Measurements from ENCODE around the gene NDUFS2.

NDUFS2 gene

DNA sequence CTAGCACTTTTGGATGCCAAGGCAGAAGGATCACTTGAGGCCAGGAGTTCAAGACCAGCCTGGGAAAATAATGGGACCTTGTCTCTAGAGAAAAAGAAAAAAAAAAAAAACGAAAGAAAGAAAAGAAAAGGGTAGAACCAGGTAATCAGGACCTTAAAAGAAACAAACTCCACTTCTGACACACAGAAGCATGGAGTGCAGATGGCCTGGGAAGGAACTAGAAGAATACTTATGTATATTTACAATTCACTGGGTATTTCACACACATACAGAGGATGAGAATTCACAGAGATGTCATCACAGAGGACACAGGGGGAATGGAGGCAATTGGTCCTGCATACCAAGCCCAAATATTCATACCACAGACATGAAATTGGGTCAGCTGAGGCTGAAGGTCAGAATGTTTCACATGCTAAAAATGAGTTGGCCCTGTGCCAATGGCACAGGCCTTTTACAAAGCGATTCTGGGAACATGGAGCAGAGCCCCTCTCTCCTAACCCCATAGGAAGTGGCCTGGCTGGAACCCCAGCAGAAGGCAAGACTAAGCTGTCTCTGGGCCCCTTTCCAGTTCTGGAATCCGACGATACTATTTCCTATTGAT is 29.3 kb upstream of the NDUFS2 start:
- peak; percentile 84 for DNase-seq (ENCODE audit: low spot score)

- DNase-seq (ENCODE audit: low spot score), result no peak
Observed at GRCh38 chr1:161173711-161174110, 28.5 kb upstream of the NDUFS2 start.

- DNase-seq (ENCODE audit: low spot score), result no peak
Observed at GRCh38 chr1:161174911-161175310, 27.3 kb upstream of the NDUFS2 start.

DNA sequence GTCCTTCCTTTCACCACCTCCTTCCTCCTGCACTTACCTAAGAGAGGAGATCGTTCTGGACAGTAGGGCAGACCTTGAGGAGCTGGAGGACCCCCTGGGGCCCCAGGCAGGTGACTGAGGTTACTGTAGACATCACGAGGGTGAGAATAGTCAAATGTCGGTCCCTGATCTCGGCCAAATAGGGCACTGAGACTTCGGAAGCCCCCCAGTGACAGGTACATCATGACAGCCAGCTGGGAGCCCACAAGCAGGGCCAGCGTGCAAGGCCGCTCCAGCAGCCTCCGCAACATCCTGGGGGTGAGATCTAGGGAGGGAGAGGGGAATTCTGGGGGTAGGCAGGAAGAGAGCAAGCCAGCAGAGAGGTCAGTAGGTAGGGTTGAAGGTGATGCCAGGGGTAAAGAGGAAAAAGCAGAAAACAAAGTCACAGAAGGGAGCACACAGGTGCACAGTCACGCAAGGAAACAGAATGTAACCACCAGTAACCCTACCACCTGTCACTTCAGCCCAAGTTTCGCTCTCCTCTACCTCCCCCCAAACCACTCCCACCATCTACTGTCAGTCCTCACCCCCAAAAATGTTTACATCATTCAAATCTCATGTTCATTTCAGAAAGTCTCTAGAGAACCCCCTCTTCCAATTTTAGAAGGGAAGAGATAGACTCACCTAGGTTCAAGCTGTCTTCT is 26.3 kb upstream of the NDUFS2 start:
- DNase-seq (ENCODE audit: low spot score), result no peak

- no peak for DNase-seq (ENCODE audit: low spot score)
Observed at GRCh38 chr1:161176468-161177111, 25.6 kb upstream of the NDUFS2 start.

GRCh38 chr1:161177112-161177935 is 24.8 kb upstream of the NDUFS2 start, which contains the start of gene B4GALT3:
TSS of gene B4GALT3 (minus strand) at chr1:161177507. CDS start at chr1:161176060, 1,447 bp downstream.
- peak; percentile 96 for DNase-seq (ENCODE audit: low spot score)

DNA sequence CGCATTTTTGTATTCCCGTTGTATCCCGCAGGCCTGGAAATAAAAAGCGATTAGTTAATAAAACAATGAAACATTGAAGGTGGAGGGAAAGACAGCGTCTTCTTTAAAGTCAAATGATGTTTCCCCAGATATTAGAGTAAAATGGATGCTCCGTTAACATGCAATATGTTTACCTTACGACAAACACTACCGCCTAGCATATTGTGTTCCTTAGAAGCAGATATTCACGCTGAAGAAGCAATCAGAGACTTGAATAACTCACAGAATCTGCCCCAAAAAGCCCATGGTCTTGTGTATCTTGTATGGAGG is 24.3 kb upstream of the NDUFS2 start:
- DNase-seq (ENCODE audit: low spot score), result no peak

GRCh38 chr1:161179698-161180097 is 22.5 kb upstream of the NDUFS2 start:
- no peak for DNase-seq (ENCODE audit: low spot score)

DNA sequence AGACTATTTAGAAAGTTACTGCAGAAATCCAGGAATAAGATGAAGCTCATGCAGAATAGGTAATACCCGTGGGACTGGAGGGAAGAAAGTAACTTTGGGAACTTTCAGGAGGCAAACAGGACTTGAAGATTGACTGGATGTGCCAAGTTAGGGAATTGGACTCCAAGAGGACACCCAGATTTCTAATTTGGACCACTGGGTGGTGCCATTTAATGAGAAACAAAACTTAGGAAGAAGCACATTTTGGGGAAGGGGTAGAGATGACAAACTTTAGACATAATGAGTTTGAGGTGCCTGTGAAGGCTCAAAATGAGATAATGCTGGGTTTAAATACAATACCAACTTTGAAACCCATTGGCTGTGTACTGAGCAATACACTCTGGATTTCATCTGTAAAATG is 21.5 kb upstream of the NDUFS2 start:
- no peak for DNase-seq (ENCODE audit: low spot score)

GRCh38 chr1:161182214-161182613 is 20.0 kb upstream of the NDUFS2 start:
- peak; percentile 64 for DNase-seq (ENCODE audit: low spot score)

DNA sequence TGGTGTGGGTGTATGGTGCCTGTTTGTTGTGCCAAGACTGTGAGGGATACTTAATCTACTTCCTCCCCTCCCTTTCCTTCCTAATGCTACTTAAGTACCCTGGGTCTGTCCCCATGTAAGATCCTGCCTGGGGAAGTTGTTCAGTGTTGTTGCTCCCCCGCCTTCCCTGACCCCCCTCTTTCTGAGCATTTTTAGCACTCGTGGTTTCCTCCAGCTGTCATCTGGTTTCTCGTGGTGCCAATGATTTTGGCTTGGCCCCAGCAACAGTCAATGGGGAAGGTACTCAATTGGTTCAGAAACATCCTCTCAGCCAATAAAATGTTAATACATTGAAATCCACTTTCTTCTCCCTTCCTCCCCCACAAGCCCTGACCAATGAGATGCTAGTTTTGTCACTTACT is 16.9 kb upstream of the NDUFS2 start:
- peak; percentile 83 for DNase-seq (ENCODE audit: low spot score)

DNA sequence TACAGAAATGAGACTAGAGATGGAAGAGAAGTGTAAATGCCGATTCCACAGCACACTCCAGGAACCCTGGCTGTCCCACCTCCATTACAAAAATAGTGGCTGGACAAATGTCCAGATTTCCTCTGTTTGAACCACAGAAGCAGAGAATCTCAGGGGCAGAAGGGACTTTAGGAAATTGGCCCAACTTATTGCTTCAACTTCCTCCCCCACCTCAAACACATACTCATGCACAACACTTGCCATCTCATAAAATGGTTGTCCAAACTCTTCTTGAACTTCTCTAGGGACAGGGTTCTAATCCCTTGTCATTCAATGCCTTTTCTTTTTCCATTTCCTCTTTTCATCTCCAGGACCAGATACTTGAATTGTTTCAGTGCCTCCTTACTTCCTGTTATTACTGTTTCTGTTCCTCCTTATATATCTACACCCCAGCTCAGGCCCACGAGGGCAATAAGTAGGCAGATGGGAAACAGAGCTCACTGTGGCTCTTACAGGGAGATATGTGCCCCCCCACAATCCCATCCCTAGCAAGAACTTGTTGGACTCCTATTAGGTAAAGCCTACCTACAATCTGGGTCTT is 16.3 kb upstream of the NDUFS2 start:
- no peak for DNase-seq (ENCODE audit: low spot score)

DNA sequence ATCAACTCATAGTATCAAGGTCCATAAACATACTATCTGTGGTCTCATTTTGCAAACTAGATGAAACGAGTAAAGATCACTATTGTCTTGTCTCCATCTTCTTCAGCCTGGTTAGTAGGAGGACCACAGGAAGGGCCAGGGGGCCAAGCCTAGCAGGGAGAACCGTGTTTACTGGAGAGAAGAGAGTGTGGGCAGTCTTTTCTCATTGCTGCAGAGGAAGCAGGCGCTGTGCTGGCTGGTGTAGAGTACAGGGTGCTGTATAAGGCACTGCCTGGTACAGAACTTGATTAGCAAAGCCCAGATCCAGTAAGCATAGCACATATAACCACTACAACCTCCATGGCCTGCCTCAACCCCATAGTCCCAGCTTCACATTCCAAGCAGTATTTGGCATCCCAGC is 14.9 kb upstream of the NDUFS2 start:
- no peak for DNase-seq (ENCODE audit: low spot score)

GRCh38 chr1:161188381-161188780 is 13.8 kb upstream of the NDUFS2 start:
- no peak for DNase-seq (ENCODE audit: low spot score)

GRCh38 chr1:161189036-161189435 is 13.1 kb upstream of the NDUFS2 start:
- no peak for DNase-seq (ENCODE audit: low spot score)

DNA sequence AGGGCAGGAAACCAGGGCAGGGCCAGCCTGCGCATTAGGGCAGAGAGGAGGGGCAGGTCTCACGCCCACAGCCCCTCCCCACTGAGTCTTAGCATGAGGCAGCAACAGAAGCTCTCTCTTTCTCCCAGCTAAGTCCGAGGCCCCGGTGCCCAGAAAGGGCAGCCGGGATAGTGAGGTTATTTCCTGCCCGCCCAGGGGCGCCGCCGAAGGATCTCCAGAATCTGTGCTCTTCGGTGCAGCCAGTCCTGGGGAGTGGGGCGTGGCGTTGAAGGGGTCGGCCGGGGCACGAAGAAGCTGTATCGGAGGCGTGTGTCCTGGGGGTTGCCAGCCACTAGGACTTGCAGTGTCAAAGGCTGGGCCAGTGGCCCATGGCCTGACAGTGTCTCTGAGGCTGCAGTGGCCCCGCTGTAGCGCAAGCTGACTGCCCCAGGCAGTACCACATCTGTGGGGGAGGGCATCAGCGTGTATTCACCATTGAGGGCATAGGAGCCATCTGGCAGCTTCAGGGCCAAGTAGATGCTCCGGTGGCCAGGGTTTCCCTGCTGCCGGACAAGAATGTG is 11.1 kb upstream of the NDUFS2 start:
- DNase-seq (ENCODE audit: low spot score), result no peak

GRCh38 chr1:161191971-161192370 is 10.2 kb upstream of the NDUFS2 start:
- DNase-seq (ENCODE audit: low spot score), result no peak

- DNase-seq (ENCODE audit: low spot score), result peak; percentile 82
Observed at GRCh38 chr1:161192476-161193465, 9.4 kb upstream of the NDUFS2 start.

GRCh38 chr1:161193561-161194235 is 8.5 kb upstream of the NDUFS2 start:
- DNase-seq (ENCODE audit: low spot score), result no peak

DNA sequence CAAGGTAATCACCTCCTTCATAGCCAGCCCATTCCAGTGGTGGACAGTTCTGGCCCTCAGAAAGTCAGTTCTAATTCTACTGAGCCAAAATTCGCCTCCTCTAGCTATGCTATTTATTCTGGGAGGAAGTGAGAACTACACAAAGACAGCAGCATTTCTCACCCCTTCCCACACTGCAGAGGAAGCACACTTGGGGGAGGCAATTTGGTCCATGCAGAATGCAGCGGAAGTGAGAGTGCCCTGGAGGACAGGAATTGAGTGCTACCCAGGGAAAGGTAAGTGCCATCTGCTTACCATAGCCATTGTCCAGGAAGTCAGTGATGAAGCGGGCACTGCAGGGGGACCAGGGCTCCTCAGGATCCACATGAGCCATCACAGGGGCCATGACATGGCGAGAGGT is 7.0 kb upstream of the NDUFS2 start:
- DNase-seq (ENCODE audit: low spot score), result no peak
